PC-9 (cell line): Measurements from ENCODE around the gene BTBD17.

ENCODE experiments used
- CTCF ChIP-seq: fragments of 200-600 bp; sonication (generic); conservative IDR thresholded peaks from 2 replicates; pipeline ENCODE4 v1.6.1; 2017; ENCODE audit warnings: mixed run types, antibody characterized with exemption, mild to moderate bottlenecking, moderate library complexity
- EZH2 ChIP-seq: fragments of 200-600 bp; sonication (generic); IDR thresholded peaks from 2 replicates; pipeline ENCODE4 v1.8.0; 2017; ENCODE audit warnings: antibody characterized with exemption, low read depth

DNA sequence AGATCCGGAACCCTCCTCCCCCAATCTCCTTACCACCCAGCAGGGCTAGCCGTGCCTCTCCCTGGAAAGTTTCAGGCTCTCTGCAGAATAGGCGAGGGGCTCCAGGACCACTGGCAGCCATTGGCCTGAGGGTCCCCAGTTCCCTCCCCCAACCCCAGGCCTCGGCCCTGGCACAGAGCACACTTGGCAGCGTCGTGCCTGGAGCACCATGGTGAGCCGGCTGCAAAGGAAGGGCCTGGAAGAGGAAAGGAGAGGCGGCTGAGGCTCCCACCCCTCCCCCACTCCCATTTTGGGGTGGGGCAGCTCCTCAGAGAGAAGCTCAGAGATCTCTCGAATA, 369 bp upstream of the BTBD17 start:
- TF ChIP-seq CTCF (no peak), EZH2 (no peak)
